HFF-Myc (cell line): Measurements from ENCODE around the gene FES.

ENCODE experiments used
- DNase-seq: peaks from one replicate; pipeline ENCODE4 v3.0.0-alpha.2; 2011; ENCODE audit warnings: low read depth; ENCODE audit errors: extremely low read depth
- H3K4me3 ChIP-seq: replicated peaks from 2 replicates; pipeline ENCODE4 v1.5.1; 2011; ENCODE audit warnings: low read depth, mild to moderate bottlenecking, control low read depth, low read length
- CTCF ChIP-seq: IDR thresholded peaks from 2 replicates; pipeline ENCODE4 v1.5.1; 2012; ENCODE audit warnings: mild to moderate bottlenecking, low read depth, low read length, control low read depth; ENCODE audit errors: missing control alignments

The FES gene

GRCh38 chr15:90851940-90852339 lies 32.4 kb upstream of the FES start:
- no peak for TF ChIP-seq CTCF
- DNase-seq: no peak
- no peak overlapping the region for H3K4me3 ChIP-seq

- TF ChIP-seq CTCF: no peak
- no peak overlapping the region for H3K4me3 ChIP-seq
- no peak for DNase-seq
Measured at GRCh38 chr15:90855139-90855538, 29.2 kb upstream of the FES start.

GRCh38 chr15:90857337-90857736 lies 27.0 kb upstream of the FES start:
- TF ChIP-seq CTCF: no peak
- H3K4me3 ChIP-seq: no peak overlapping the region
- no peak for DNase-seq

GRCh38 chr15:90857883-90858443 lies 26.3 kb upstream of the FES start:
- H3K4me3 ChIP-seq: no peak overlapping the region
- no peak for TF ChIP-seq CTCF
- no peak for DNase-seq

GRCh38 chr15:90859234-90860131 lies 24.8 kb upstream of the FES start:
- no peak for TF ChIP-seq CTCF
- DNase-seq: no peak
- H3K4me3 ChIP-seq: no peak overlapping the region

- no peak for DNase-seq
- no peak for TF ChIP-seq CTCF
- no peak overlapping the region for H3K4me3 ChIP-seq
Measured at GRCh38 chr15:90860450-90860849, 23.9 kb upstream of the FES start.
